ENCODE data around the gene ZNF750. TPM values are rescaled to one million over a fixed set of nuclear protein-coding genes. Genes with fewer than 3 reads are reported as not detected.
A peak's percentile ranks its signal among the peaks of the same experiment; 100 is the strongest.

ZNF750 gene
- not detected for total RNA-seq

- Mint-ChIP-seq H3K36me3 (no peaks in the 10 kb centered on the region), H3K9me3 (no peaks in the 10 kb centered on the region), H3K27ac (no peak within 1 kb of the TSS)
- DNase-seq (ENCODE audit: low spot score in 2 of 2) (no peak), ATAC-seq (no peak)
Measured at GRCh38 chr17:82839617-82840292, at the start of gene ZNF750. TSS of gene ZNF750 (minus strand) at chr17:82840022. CDS start at chr17:82832454, 7,568 bp downstream.

DNA sequence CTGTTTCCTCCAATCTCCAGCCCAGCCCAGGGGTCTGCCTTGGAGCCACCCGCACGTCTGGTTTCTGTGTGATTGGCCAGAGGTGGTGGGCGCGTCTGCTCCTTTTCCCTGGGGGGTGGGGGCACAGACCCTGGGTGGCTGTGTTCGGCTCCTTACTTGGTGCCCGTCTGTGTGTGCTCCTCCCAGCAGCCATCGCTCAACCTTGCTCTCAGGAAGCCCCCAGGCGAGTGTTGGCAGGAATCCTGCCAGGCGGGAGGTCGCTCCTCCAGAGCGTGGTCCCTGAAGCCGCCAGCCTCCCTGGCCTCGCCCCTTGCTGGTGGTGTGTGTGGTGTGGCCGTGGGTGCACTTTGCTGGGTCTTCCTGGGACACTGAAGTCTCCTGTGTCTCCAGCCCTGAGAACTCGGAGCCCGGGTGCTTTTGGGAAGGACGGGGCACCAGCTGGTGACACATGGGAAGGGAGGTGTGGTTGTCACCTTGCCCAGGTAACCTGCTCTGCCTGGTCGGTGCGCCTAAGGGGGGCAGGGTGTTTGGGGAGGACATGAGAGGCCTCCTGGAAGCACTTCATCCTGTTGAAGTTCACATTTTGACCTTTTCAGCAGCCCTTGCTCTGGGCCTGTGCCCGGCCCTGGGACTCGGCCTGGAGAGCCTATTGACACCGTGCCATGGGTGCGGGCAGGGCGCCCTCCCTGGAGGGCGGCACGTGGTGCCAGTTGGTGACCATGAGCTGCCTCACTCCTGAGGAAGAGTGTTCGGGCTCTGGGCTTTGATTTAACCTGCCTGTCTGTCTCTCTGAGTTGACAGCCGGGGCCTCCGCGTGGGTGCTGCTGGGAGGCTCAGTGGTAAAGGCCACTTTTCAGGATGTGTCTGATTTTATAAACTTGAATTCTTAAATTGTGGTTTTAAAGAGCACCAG, 49.0 kb upstream of the ZNF750 start:
- DNase-seq (ENCODE audit: low spot score in 2 of 2), result no peak
- ATAC-seq, result no peak
- Mint-ChIP-seq H3K9me3 (no peaks in the 10 kb centered on the region), H3K27ac (peak overlapping the region in 1 of 2 donors; percentile 14), H3K36me3 (peaks cover 0 to 14% of the 10 kb centered on the region in 2 donors)

DNA sequence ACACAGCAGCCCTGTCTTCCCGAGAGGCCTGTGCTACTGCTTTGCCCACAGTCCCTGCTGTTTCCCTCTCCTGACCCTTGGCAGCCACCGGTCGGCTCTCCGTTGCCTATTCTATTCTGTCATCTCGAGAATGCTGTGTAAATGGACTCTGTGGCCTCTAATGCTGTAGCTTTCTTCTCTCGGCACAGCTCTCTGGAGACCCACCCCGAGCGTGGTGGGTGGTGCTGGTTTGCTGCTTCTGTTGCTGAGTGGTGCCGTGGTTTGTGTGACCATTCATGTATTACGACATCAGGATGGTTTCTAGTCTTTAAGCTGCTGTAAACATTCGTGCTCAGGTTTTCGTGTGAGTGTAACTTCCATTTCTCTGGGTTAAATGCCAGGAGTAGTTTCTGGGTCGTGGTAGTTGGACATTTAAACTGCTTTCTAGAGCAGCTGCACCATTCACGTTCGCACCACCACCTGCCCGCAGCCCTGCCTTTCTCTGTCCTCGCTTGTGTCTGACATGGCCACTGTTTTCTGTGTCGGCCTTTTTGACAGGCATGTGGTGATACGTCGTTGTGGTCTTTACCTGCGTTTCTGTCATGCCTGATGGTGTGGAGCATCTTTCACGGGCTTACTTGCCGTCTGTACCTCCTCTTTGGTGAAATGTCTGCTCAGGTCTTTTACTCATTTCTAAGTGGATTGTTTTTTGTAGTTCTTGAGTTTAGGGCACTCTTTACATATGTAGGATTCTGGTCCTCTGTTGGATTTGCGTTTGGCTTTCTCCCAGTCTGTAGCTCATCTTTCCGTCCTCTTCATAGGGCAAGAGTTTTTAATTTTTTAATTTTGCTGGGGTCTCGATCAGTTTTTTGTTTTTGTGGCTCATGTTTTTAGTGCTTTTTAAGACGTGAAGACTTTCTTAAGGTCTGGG, 47.7 kb upstream of the ZNF750 start:
- ATAC-seq, result no peak
- DNase-seq (ENCODE audit: low spot score in 2 of 2), result no peak
- H3K9me3 Mint-ChIP-seq, result no peaks in the 10 kb centered on the region
- H3K36me3 Mint-ChIP-seq, result peaks cover 0 to 13% of the 10 kb centered on the region in 2 donors
- peak overlapping the region in 1 of 2 donors; percentile 54 for H3K27ac Mint-ChIP-seq

DNA sequence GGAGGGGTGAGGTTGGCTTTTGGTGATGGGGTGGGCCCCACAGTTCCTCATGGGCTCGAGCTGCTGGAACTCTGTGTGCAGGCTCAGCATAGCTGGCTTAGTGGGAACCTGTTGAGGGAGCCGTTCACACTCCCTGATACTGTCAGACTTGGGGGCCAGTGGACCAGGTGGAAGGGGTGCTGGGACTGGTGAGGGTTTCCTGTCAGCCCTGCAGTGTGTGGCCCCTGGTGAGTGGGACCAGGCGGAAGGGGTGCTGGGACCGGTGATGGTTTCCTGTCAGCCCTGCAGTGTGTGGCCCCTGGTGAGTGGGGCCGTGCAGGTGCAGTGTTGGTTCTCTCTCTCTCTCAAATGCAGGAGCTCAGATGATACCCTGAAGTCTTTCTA, 45.1 kb upstream of the ZNF750 start:
- ATAC-seq, result peak in 1 of 2 donors; percentile 54
- Mint-ChIP-seq H3K9me3 (no peaks in the 10 kb centered on the region), H3K36me3 (peaks cover 0 to 17% of the 10 kb centered on the region in 2 donors), H3K27ac (peak overlapping the region; percentile 49 to 85)
- DNase-seq (ENCODE audit: low spot score in 2 of 2), result no peak

DNA sequence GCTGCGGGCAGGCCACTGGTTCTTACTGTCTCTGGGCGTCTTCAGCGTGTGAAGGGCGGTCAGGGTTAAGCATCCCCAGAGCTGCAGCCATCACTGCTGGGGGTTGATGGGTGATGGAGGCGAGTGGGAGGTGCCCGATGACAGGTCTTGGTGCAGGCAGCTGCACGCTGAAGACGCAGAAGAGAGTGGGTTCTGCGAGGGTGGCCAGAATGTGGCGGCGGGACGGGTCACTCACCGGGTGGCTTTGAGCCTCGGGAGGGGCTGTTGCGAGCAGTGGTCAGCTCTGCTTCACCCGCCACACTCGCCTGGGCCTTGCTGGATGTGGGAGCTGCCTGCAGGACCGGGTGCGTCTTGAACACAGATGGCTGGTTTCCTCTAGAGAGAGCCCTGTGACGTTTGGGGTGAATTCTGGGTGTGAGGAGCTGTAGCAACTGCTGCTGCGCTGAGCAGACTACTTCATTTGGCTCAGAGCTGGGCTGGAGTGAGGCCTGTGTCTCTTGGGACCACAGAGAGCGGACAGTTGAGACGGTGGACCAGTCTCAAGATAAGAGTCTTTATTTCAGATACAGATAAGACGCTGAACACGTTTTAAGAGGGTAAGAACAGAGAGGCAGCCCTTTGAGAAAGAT, 44.6 kb upstream of the ZNF750 start:
- peaks cover under 1 to 22% of the 10 kb centered on the region in 2 donors for H3K36me3 Mint-ChIP-seq
- H3K27ac Mint-ChIP-seq, result peak overlapping the region; percentile 49 to 85
- no peak for DNase-seq (ENCODE audit: low spot score in 2 of 2)
- H3K9me3 Mint-ChIP-seq, result no peaks in the 10 kb centered on the region
- no peak for ATAC-seq

GRCh38 chr17:82883419-82884031, 43.7 kb upstream of the ZNF750 start:
- H3K27ac Mint-ChIP-seq, result peak overlapping the region; percentile 67 to 78
- no peak for ATAC-seq
- H3K36me3 Mint-ChIP-seq, result peaks cover 5 to 29% of the 10 kb centered on the region in 2 donors

DNA sequence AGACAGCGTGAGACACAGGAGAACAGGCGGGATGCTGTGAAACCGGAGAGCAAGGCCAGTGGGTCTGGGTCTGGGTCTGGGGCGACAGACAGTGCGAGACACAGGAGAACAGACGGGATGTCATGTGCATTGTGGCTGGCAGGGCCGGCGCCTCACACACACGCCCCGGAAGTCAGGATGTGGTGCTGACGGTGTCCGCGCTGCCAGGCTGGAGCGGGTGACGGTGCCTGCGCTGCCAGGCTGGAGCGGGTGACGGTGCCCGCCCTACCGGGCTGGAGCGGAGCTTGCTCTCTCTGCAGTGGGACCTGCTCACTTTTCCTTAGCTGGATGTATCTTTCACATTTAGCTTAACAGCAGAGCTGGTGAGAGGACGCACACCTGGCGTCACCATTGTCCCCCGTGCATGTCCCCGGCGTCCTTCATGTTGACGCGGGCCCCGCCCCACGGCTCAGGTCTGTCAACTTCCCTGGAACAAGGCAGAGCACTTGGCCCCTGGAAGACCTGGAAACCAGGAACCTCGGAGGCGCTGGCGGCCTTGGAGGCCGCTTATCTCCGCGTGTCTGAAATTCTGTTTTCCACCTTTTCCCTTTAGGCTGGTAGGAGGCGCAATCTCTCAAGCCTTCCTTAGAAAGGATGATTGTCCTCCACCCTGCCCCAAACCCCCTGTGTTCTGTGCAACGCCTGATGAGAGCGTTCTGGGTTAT, 43.0 kb upstream of the ZNF750 start:
- H3K27ac Mint-ChIP-seq, result peak overlapping the region; percentile 75 to 78
- peaks cover 9 to 34% of the 10 kb centered on the region in 2 donors for H3K36me3 Mint-ChIP-seq
- DNase-seq (ENCODE audit: low spot score in 2 of 2) (peak; percentile 65 to 79), ATAC-seq (peak; percentile 89 to 99)
- H3K9me3 Mint-ChIP-seq, result no peaks in the 10 kb centered on the region

More at GRCh38 chr17:82883419-82884031, 43.7 kb upstream of the ZNF750 start:
- no peaks in the 10 kb centered on the region for H3K9me3 Mint-ChIP-seq
- no peak for DNase-seq (ENCODE audit: low spot score in 2 of 2)

DNA sequence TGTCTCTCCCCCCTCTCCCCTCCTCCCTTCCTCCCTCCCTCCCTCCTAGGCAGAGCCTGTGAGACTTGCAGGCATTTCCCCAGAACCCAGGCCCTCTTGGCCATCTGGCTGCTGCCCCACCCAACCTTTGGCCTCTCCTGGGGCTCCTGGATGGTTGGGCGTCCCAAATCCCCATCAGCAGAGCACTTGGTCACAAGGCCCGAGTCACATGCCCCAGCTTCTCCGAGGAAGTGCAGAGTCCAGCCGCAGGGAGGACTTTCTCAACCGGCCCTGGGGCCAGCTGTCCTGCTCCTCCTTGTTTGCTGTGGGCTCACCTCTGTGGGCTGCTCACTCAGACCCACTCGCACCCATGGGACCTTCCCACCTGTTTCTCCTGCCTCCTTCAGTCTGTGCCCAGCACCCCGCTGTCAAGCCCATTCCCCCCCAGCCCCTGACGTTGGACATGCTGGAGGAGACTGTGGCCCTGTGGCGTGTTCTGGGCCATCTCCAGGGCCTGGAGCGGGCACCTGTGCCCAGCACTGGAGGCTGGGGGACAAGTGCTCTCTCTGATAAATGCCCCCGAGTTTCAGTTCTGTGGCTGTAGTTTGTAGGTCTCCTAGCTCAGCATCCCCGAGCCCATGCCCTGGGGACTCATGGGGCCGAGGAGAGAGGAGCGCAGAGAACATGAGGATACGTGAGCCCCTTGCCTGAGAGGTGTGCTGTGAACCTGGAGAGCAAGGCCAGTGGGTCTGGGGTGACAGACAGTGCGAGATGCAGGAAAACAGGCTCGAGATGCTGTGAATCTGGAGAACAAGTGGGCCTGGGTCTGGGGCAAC, 42.3 kb upstream of the ZNF750 start:
- Mint-ChIP-seq H3K27ac (peak overlapping the region; percentile 75 to 78), H3K36me3 (peaks cover 9 to 34% of the 10 kb centered on the region in 2 donors), H3K9me3 (no peaks in the 10 kb centered on the region)
- DNase-seq (ENCODE audit: low spot score in 2 of 2) (no peak), ATAC-seq (no peak)

GRCh38 chr17:82881324-82881823, 41.6 kb upstream of the ZNF750 start:
- DNase-seq (ENCODE audit: low spot score in 2 of 2) (no peak), ATAC-seq (no peak)
- no peaks in the 10 kb centered on the region for H3K9me3 Mint-ChIP-seq
- peaks cover 9 to 34% of the 10 kb centered on the region in 2 donors for H3K36me3 Mint-ChIP-seq
- peak overlapping the region; percentile 5 to 35 for H3K27ac Mint-ChIP-seq

DNA sequence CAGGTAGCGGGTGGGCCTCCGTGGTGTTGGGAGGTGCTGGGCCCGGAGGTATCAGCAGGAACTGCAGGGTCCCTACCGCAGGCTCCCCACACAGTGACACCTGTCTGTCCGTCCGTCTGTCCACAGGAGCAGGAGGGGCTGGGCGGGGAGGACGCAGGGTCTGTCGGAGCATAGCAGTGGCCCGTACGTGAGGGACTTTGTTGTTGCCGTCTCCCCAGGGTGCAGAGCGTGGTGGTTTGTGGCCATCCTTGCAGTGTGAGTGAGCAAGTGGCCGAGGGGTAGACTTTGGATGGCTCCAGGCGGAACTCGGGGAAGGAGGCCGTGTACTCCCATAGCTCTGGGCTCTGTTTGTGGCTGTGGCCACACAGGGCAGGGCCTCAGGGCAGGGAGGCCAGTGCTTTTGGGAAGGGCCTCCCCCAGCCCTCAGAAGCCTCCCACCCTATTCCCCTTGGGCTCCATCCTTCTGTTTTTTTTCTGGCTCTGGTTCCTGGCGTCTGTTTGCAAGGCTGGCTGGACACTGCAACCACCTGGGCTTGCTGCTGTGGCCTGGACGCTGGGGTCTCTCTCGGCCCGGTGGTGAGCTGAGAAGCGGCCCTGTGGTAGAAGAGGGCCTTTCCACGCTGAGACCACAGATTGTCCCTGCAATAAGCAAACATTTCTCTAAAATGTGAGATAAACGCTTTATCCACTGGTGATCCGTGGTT, 41.0 kb upstream of the ZNF750 start:
- Mint-ChIP-seq H3K36me3 (peaks cover 9 to 34% of the 10 kb centered on the region in 2 donors), H3K27ac (peak overlapping the region in 1 of 2 donors; percentile 35), H3K9me3 (no peaks in the 10 kb centered on the region)
- ATAC-seq (no peak), DNase-seq (ENCODE audit: low spot score in 2 of 2) (no peak)

DNA sequence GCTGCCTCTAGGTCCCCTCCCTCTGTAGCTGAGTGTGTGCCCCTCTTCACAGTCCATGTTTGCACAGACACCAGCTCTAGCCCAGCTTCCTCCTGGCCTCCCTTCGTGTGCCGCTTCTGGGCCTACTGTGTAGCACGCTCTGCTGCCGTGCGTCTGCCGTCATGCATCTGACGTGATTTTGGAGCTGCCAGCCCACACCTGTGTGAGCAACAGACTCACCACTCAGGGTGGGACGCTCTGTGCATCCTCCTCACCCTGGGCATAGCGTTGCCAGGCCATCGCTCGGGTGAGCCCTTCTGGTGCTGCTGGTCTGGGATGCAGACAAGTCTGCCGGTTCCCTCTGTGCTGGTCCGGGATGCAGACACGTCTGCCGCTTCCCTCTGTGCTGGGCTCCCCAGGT, 39.4 kb upstream of the ZNF750 start:
- DNase-seq (ENCODE audit: low spot score in 2 of 2) (no peak), ATAC-seq (no peak)
- H3K9me3 Mint-ChIP-seq, result no peaks in the 10 kb centered on the region
- H3K36me3 Mint-ChIP-seq, result peaks cover 9 to 32% of the 10 kb centered on the region in 2 donors
- H3K27ac Mint-ChIP-seq, result peak overlapping the region in 1 of 2 donors; percentile 42

DNA sequence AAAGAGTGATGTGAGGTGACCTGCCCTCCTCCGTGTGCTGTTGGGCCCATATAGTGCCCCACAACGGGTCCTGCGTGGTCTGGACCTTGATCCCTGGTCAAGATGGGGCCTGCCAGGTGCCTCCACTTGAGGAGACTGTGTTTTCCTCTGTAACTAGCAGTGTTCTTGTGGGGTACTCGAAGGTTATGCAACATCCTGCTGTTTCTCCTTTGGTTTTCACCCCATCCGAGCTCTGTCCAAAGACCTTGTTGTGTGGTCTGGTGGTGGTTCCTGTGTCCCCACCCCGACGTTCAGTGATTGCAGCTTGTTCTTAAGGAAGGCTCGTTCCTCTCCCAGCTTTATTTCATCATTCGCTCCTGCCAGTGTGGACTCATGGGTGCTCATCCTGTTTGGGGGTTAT, 38.7 kb upstream of the ZNF750 start:
- DNase-seq (ENCODE audit: low spot score in 2 of 2), result no peak

GRCh38 chr17:82876602-82877379, 37.0 kb upstream of the ZNF750 start:
- Mint-ChIP-seq H3K27ac (peak overlapping the region; percentile 38 to 50), H3K9me3 (no peaks in the 10 kb centered on the region), H3K36me3 (peaks cover 9 to 27% of the 10 kb centered on the region in 2 donors)
- DNase-seq (ENCODE audit: low spot score in 2 of 2), result no peak
- peak; percentile 66 to 80 for ATAC-seq

More for the DNA sequence above, 38.7 kb upstream of the ZNF750 start:
- no peak for ATAC-seq
- Mint-ChIP-seq H3K9me3 (no peaks in the 10 kb centered on the region), H3K27ac (peak overlapping the region; percentile 55 to 93), H3K36me3 (peaks cover 9 to 27% of the 10 kb centered on the region in 2 donors)

All from activated naive CD4-positive, alpha-beta T cell treated with anti-CD3 and anti-CD28 coated beads, Interleukin-2, amount 50 U/mL, for 72 hours (primary cell).